Brain microvascular endothelial cell (primary cell): Measurements from ENCODE around the gene PRKCB.
A peak's percentile ranks its signal among the peaks of the same experiment; 100 is the strongest.

Experiments
- DNase-seq: peaks from one replicate; pipeline ENCODE4 v3.0.0-alpha.2; 2020
- H3K27ac ChIP-seq: fragments of 250-450 bp; sonication (Bioruptor Pico); 2 replicates; pipeline ENCODE4 v1.5.1; 2020; ENCODE audit warnings: mild to moderate bottlenecking, moderate library complexity
- H3K27me3 ChIP-seq: fragments of 250-450 bp; sonication (Bioruptor Pico); replicated peaks from 2 replicates; pipeline ENCODE4 v1.5.1; 2020; ENCODE audit warnings: mild to moderate bottlenecking
- H3K36me3 ChIP-seq: fragments of 250-450 bp; sonication (Bioruptor Pico); replicated peaks from 2 replicates; pipeline ENCODE4 v1.5.1; 2020; ENCODE audit warnings: mild to moderate bottlenecking
- H3K4me3 ChIP-seq: 2 replicates; pipeline ENCODE4 v1.5.1; 2011; ENCODE audit warnings: low read depth, mild to moderate bottlenecking, control low read depth, low read length, moderate library complexity
- in situ Hi-C: cut with HindIII; loops from 2 replicates; pipeline ENCODE4 v1.10.0; 2017; ENCODE audit warnings: low sequenced_read_pairs, low pct_ligation_motif_present
- TF ChIP-seq, protein P1 (sequence below): IDR thresholded peaks from 2 replicates; pipeline ENCODE4 v1.5.1; 2011; ENCODE audit warnings: low read depth, mild to moderate bottlenecking, moderate library complexity, low read length, control low read depth, inconsistent platforms; ENCODE audit errors: missing control alignments

Gene PRKCB

DNA sequence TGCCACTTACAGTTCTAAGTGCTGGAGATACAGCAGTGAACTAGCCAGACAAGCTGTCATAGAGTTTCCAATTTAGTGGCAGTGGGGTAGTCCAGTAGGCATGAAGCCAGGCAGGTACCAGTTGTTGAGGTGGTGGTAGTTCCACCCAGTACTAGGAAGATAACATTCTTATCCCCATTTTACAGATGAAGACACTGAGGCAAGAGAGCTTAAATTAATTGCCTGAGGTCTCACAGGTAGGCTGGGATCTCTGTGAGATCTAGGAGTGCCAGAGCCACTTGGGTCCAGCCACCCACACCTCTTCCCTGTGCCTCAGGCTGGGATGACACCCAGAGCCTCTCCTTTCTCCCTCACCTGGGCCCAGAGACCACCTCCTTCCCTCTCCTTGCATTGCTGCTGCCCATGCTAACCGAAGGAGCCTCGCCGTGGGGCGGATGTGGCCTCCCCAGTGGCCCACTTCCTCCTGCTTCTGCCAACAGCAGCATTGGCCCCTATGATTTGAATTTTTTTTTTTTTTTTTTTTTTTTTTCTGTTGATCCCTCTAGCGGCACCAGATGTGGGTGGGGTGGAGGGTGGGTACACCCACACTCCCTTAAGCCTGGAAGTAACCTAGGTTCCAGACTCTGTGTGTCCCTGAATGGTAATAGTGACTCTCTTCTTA lies 114.0 kb downstream of the PRKCB start:
- no peaks in the 10 kb centered on the region for H3K27me3 ChIP-seq
- H3K27ac ChIP-seq, result no peak overlapping the region
- DNase-seq, result no peak
- in situ Hi-C loops, result no loop called here
- H3K4me3 ChIP-seq, result no peak overlapping the region
- H3K36me3 ChIP-seq, result no peaks in the 10 kb centered on the region
- TF ChIP-seq, protein P1, sequence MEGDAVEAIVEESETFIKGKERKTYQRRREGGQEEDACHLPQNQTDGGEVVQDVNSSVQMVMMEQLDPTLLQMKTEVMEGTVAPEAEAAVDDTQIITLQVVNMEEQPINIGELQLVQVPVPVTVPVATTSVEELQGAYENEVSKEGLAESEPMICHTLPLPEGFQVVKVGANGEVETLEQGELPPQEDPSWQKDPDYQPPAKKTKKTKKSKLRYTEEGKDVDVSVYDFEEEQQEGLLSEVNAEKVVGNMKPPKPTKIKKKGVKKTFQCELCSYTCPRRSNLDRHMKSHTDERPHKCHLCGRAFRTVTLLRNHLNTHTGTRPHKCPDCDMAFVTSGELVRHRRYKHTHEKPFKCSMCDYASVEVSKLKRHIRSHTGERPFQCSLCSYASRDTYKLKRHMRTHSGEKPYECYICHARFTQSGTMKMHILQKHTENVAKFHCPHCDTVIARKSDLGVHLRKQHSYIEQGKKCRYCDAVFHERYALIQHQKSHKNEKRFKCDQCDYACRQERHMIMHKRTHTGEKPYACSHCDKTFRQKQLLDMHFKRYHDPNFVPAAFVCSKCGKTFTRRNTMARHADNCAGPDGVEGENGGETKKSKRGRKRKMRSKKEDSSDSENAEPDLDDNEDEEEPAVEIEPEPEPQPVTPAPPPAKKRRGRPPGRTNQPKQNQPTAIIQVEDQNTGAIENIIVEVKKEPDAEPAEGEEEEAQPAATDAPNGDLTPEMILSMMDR, result no peak

- Histone ChIP-seq H3K4me3 (no peak overlapping the region), H3K36me3 (no peaks in the 10 kb centered on the region), H3K27me3 (no peaks in the 10 kb centered on the region), H3K27ac (no peak overlapping the region)
- TF ChIP-seq, protein P1, result no peak
- in situ Hi-C loops, result no loop called here
- no peak for DNase-seq
Observed at GRCh38 chr16:23950291-23950894, 114.6 kb downstream of the PRKCB start.

DNA sequence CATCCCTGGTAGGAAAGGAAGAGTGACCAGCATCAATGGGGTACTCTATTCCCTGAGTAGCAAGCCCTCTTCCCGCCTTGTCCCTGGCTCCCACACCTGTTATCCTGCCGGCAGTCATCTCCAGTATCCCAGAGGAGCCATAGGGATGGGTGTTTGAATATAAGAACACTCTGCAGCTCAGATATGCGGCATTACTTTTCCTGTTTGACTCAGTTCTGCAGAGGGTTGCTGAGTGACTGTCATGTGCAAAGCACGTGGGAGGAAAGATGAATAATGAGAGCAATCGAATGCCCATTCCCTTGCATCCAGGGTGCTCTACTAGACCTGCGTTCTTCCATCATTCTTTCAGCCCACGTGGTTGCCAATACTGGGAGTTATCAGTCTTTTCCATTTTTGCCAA lies 115.1 kb downstream of the PRKCB start:
- TF ChIP-seq, protein P1, result no peak
- in situ Hi-C loops, result no loop called here
- Histone ChIP-seq H3K27me3 (no peaks in the 10 kb centered on the region), H3K4me3 (no peak overlapping the region), H3K36me3 (no peaks in the 10 kb centered on the region), H3K27ac (no peak overlapping the region)
- DNase-seq, result no peak

GRCh38 chr16:23952128-23952970 lies 116.6 kb downstream of the PRKCB start:
- H3K27ac ChIP-seq, result no peak overlapping the region
- peak; percentile 14 for DNase-seq
- H3K27me3 ChIP-seq, result no peaks in the 10 kb centered on the region
- H3K36me3 ChIP-seq, result no peaks in the 10 kb centered on the region
- TF ChIP-seq, protein P1, result no peak
- in situ Hi-C loops, result no loop called here
- no peak overlapping the region for H3K4me3 ChIP-seq

GRCh38 chr16:23952971-23953300 lies 117.2 kb downstream of the PRKCB start:
- in situ Hi-C loops, result no loop called here
- Histone ChIP-seq H3K36me3 (no peaks in the 10 kb centered on the region), H3K27ac (no peak overlapping the region), H3K4me3 (no peak overlapping the region), H3K27me3 (no peaks in the 10 kb centered on the region)
- no peak for DNase-seq
- TF ChIP-seq, protein P1, result no peak
